ENCODE measurements around the gene ZNF649.

DNA sequence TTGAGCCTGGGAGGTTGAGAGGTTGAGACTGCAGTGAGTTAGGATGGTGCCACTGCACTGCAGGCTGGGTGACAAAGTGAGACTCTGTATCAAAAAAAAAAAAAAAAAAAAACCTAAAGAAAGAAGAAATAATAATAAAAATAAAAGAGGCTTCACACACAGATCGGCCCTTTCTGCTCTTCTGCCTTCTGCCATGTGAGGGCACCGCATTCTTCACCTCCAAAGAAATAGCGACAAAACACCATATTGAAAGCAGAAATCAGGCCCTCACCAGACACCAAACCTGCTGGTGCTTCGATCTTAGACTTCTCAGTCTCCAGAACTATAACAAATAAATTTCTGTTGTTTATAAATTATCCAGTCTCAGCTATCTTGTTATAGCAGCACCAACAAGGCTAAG, 3.0 kb downstream of the ZNF649 start:
- TF ChIP-seq, protein P1, sequence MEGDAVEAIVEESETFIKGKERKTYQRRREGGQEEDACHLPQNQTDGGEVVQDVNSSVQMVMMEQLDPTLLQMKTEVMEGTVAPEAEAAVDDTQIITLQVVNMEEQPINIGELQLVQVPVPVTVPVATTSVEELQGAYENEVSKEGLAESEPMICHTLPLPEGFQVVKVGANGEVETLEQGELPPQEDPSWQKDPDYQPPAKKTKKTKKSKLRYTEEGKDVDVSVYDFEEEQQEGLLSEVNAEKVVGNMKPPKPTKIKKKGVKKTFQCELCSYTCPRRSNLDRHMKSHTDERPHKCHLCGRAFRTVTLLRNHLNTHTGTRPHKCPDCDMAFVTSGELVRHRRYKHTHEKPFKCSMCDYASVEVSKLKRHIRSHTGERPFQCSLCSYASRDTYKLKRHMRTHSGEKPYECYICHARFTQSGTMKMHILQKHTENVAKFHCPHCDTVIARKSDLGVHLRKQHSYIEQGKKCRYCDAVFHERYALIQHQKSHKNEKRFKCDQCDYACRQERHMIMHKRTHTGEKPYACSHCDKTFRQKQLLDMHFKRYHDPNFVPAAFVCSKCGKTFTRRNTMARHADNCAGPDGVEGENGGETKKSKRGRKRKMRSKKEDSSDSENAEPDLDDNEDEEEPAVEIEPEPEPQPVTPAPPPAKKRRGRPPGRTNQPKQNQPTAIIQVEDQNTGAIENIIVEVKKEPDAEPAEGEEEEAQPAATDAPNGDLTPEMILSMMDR (conservative IDR thresholded peaks at IDR 0.05 in 1 of 2, IDR thresholded peaks at IDR 0.05 in 1 of 2; ENCODE audit: extremely low read depth in 1 of 2, insufficient read depth in 1 of 2, low read depth in 1 of 2, low read length in 2 of 2), result no peak
- TF ChIP-seq EZH2 (IDR thresholded peaks at IDR 0.05; ENCODE audit: borderline replicate concordance, low read length), result no peak
